Ramos (cell line): ENCODE results near the gene AIP.

ENCODE experiments used
- in situ Hi-C: fragments of 300-500 bp; cut with MboI; formaldehyde crosslinking; loops from one replicate; pipeline ENCODE4 v1.14.3; 2022; ENCODE audit warnings: low sequenced_read_pairs; ENCODE audit not compliant: unreplicated experiment

AIP gene

GRCh38 chr11:67522338-67522737 is 39.5 kb downstream of the AIP start:
- in situ Hi-C loops, result no loop called here

GRCh38 chr11:67522844-67523555 is 40.2 kb downstream of the AIP start, which contains the start of gene CABP2:
Gene CABP2 (minus strand): TSS chr11:67523446. CDS start chr11:67523326, 120 bp downstream.
- in situ Hi-C loops, result no loop called here

- in situ Hi-C loops, result no loop called here
Measured at GRCh38 chr11:67523556-67524479, 41.0 kb downstream of the AIP start.

- in situ Hi-C loops, result no loop called here
Measured at GRCh38 chr11:67524480-67524808, 41.6 kb downstream of the AIP start.

GRCh38 chr11:67525275-67525976 is 42.6 kb downstream of the AIP start:
- in situ Hi-C loops, result no loop called here

- in situ Hi-C loops, result no loop called here
Measured at GRCh38 chr11:67528376-67528775, 45.5 kb downstream of the AIP start.

- in situ Hi-C loops, result no loop called here
Measured at GRCh38 chr11:67530282-67530592, 47.4 kb downstream of the AIP start.

GRCh38 chr11:67532889-67533288 is 50.1 kb downstream of the AIP start:
- in situ Hi-C loops, result no loop called here

GRCh38 chr11:67534070-67534679 is 51.3 kb downstream of the AIP start:
- in situ Hi-C loops, result no loop called here

- in situ Hi-C loops, result no loop called here
Measured at GRCh38 chr11:67535561-67535960, 52.7 kb downstream of the AIP start.

- in situ Hi-C loops, result no loop called here
Measured at GRCh38 chr11:67538306-67538705, 55.5 kb downstream of the AIP start.

- in situ Hi-C loops, result no loop called here
Measured at GRCh38 chr11:67538823-67539505, 56.1 kb downstream of the AIP start.

- in situ Hi-C loops, result no loop called here
Measured at GRCh38 chr11:67539550-67539949, 56.7 kb downstream of the AIP start.
